Stimulated activated effector memory CD8-positive, alpha-beta T cell treated with anti-CD3 and anti-CD28 coated beads, Interleukin-12 subunit alpha, Interleukin-12 subunit beta, amount 100 ng/mL, for 72 hours (primary cell): ENCODE data around the gene TOMM40.
"Not testable (repeated sequence)": the region's sequence is repeated elsewhere in the genome, so short reads cannot be mapped to it uniquely, and the experiment has no call there.

ENCODE experiments used
- ATAC-seq: fragments of 150-1000 bp; cut with Tn5 transposase; 2 replicates; pipeline ENCODE4 v1.10.0; 2021
- DNase-seq, 2 donors: peaks; one replicate each; pipeline ENCODE4 v3.0.0; 2021 to 2022; ENCODE audit warnings: low spot score in 2 of 2
- H3K27ac Mint-ChIP-seq: one replicate; pipeline ENCODE4 v1.8.0; 2022; ENCODE audit warnings: mild to moderate bottlenecking, mixed read lengths
- H3K36me3 Mint-ChIP-seq: one replicate; pipeline ENCODE4 v1.8.0; 2022; ENCODE audit warnings: mild to moderate bottlenecking, mixed read lengths
- H3K4me1 Mint-ChIP-seq: one replicate; pipeline ENCODE4 v1.8.0; 2022; ENCODE audit warnings: mixed read lengths
- H3K4me3 Mint-ChIP-seq: one replicate; pipeline ENCODE4 v1.8.0; 2022; ENCODE audit warnings: mild to moderate bottlenecking, mixed read lengths
- H3K9me3 Mint-ChIP-seq: one replicate; pipeline ENCODE4 v1.8.0; 2022; ENCODE audit warnings: mixed read lengths

Gene TOMM40

DNA sequence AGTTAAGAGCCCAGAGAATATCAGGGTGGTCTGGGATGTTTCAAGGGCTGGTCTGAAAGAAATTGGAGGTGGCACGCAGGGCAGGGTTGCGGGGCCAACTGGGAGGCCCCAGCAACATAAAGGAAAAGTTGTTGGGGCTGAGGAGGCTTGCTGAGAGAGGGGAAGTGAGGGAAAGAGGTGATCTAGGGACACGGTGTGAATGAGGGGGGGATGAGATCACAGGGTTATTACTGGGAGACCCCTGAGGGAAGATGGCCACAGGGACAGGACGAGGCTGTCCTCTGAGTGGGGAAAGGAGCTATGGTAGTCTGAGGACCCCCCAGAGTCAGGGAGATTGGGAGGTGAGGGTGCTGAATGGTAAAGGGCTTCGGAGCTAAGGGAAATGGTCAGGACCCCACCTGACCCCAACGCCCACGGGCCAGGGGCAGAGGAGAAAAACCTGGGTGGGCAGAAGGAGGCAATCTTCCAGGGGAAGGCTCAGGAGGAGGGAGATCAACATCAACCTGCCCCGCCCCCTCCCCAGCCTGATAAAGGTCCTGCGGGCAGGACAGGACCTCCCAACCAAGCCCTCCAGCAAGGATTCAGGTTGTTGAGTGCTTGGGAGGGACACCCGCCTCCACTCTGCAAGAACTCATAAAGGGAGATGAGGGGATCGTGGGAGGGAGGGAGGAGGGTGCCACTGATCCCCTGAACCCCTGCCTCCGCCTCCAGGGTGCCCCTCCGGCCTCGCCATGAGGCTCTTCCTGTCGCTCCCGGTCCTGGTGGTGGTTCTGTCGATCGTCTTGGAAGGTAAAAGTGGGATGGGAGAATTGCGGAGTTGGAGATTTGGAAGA lies 35.4 kb downstream of the TOMM40 start:
- not testable (repeated sequence) for H3K36me3 Mint-ChIP-seq, DNase-seq, H3K9me3 Mint-ChIP-seq, ATAC-seq
- peak overlapping the region; percentile 72 for H3K4me3 Mint-ChIP-seq
- peak overlapping the region; percentile 74 for H3K27ac Mint-ChIP-seq
- peaks cover 14% of the 10 kb centered on the region for H3K4me1 Mint-ChIP-seq

DNA sequence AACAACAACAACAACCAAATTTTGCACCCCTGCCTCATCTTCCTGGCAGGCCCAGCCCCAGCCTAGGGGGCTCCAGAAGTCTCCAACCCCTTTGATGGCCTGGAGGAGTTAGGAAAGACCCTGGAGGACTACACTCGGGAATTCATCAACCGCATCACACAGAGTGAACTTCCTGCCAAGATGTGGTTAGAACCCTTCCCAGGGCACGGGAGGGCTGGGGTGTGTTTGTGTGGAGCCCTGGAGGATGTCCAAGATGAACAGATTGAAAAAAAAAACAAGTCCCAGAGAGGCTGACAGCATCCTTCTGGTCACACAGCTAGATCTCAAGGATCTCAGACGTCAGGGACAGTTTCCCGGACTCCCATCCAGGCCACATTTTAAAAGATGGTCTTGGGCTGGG lies 36.7 kb downstream of the TOMM40 start:
- Mint-ChIP-seq H3K4me1 (peaks cover 14% of the 10 kb centered on the region), H3K36me3 (peaks cover 5% of the 10 kb centered on the region), H3K27ac (no peak overlapping the region), H3K9me3 (no peaks in the 10 kb centered on the region), H3K4me3 (no peak overlapping the region)
- ATAC-seq (no peak), DNase-seq (no peak)

DNA sequence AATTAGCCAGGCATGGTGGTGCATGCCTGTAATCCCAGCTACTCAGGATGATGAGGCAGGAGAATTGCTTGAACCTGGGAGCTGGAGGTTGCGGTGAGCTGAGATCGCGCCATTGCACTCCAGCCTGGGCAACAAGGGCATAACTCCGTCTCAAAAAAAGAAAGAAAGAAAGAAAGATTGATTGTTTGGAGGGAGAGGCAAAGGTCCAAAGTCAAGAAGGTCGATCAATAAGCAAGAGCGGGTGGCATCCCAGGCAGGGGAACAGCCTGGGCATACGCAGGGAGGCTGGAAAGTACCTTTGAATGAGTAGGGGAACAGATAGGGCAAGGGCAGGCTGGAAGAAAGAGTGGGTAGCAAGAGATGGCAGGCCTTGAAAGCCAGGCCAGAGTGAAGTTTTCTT lies 39.0 kb downstream of the TOMM40 start:
- no peak overlapping the region for H3K4me3 Mint-ChIP-seq
- no peak overlapping the region for H3K27ac Mint-ChIP-seq
- no peaks in the 10 kb centered on the region for H3K9me3 Mint-ChIP-seq
- peaks cover 5% of the 10 kb centered on the region for H3K36me3 Mint-ChIP-seq
- DNase-seq, result no peak
- no peak for ATAC-seq
- peaks cover 14% of the 10 kb centered on the region for H3K4me1 Mint-ChIP-seq

DNA sequence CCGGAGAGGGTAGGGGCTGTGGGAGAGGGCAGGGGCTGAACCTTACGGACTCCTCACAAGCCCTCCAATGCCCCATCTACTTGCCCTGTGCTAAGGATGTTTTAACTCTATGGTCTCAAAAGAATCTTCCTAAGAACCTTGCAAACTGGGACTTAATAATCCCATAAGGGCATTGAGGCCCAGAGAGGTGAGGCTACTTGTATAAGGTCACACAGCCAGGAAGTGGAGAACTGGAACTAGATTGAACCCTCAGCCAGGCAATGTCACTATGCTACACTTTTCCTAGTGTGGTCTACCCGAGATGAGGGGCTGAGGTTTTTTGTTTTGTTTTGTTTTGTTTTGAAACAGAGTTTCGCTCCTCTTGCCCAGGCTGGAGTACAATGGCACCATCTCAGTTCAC lies 40.5 kb downstream of the TOMM40 start:
- H3K4me3 Mint-ChIP-seq, result no peak overlapping the region
- H3K27ac Mint-ChIP-seq, result no peak overlapping the region
- H3K9me3 Mint-ChIP-seq, result no peaks in the 10 kb centered on the region

DNA sequence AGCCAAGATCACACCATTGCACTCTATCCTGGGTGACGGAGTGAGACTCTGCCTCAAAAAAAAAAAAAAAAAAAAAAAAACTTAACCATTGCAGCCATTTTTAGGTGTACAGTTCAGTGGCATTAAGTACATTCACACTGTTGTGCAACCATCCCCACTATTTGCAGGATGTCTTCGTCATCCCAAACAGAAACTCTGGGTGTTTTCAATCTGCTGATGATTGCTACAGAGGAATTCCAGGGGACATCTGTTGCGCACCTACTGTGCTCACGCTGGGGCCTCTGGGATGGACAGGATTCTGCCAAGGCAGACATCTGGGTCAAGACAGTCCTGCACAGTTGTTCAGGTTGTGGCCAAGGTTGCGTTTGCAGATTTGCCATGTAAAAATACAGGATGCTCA lies 48.6 kb downstream of the TOMM40 start:
- Mint-ChIP-seq H3K27ac (no peak overlapping the region), H3K36me3 (no peaks in the 10 kb centered on the region)

More for the DNA sequence above, 40.5 kb downstream of the TOMM40 start:
- H3K36me3 Mint-ChIP-seq, result peaks cover 5% of the 10 kb centered on the region
- peaks cover 8% of the 10 kb centered on the region for H3K4me1 Mint-ChIP-seq
- DNase-seq (no peak), ATAC-seq (no peak)

DNA sequence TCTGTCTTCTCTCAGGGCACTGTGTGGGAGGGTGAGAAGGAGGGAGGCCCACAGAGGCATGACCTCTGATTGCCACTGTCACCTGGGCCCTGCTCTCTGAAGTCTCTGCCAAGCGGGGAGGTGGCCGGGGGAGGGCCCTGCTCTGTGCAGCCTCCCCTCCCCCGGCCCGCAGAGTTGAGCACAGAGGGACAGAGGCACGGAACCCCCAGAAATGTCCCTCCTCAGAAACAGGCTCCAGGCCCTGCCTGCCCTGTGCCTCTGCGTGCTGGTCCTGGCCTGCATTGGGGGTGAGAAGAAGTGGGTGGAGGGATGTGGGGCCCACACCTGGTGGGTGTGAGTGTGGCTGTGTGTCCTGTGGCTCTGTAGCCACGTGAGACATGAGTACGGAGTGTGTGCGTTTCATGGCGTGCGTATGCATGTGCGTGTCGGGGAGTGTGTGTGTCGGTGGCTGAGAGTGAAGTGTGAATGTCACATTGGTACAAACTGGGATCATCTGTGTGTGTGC lies 51.1 kb downstream of the TOMM40 start, which contains the start of gene APOC4:
TSS of gene APOC4 (plus strand) at position 171 of the 505 bp plus-strand sequence. CDS start at position 212, 41 bp downstream.
- H3K4me1 Mint-ChIP-seq, result no peaks in the 10 kb centered on the region
- H3K9me3 Mint-ChIP-seq, result no peaks in the 10 kb centered on the region
- ATAC-seq (peak; percentile 8), DNase-seq (no peak)
- no peaks in the 10 kb centered on the region for H3K36me3 Mint-ChIP-seq
- no peak within 1 kb of the TSS for H3K4me3 Mint-ChIP-seq
- H3K27ac Mint-ChIP-seq, result no peak within 1 kb of the TSS

More for the DNA sequence above, 48.6 kb downstream of the TOMM40 start:
- H3K4me3 Mint-ChIP-seq, result no peak overlapping the region
- DNase-seq (no peak), ATAC-seq (no peak)
- H3K4me1 Mint-ChIP-seq, result no peaks in the 10 kb centered on the region
- no peaks in the 10 kb centered on the region for H3K9me3 Mint-ChIP-seq

DNA sequence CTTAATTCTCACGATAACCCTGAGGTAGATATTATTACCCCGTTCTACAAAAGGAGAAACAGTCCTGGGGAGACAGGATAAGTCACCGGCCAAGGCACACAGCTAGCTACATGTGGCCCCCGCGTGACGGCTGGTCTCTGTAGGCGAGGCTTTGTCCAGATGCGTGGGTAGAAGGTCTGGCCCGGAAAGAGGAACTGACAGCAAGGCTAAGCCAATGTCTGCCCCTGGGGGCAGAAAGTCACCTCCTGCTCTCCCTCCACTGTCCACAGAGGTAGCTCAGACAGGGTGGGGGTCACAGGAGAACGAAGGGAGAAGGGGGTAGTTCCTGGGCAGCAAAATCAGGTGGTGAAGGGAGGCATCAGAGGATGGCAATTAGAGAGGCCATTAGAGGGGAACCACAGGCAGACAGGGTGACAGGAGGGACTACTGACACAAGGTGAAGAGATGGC lies 52.8 kb downstream of the TOMM40 start:
- DNase-seq (no peak), ATAC-seq (peak; percentile 17)
- Mint-ChIP-seq H3K4me1 (no peaks in the 10 kb centered on the region), H3K9me3 (no peaks in the 10 kb centered on the region), H3K27ac (no peak overlapping the region), H3K36me3 (peaks cover 7% of the 10 kb centered on the region), H3K4me3 (no peak overlapping the region)

DNA sequence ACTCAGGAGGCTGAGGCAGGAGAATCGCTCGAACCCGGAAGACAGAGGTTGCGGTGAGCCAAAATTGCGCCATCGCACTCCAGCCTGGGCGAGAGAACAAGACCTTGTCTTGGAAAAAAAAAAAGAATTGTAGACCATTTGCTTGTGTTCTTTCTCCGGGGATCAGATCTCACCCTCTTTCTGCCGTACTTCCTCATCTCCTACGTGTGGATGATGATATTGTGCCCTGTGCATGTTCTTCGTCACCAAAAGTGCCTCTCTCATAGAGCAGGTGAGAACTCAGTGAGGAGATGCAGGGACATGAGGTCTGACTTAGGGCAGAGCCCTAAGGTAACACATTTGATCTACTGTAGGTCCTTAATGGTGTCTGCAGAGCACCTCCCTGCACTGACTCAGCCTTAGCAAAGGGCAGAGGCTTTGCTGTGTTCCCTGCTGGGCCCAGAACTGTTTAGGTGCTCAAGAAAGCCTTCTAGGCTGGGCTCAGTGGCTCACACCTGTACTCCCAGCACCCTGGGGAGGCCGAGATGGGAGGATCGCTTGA lies 56.1 kb downstream of the TOMM40 start:
- Mint-ChIP-seq H3K27ac (no peak overlapping the region), H3K4me1 (no peaks in the 10 kb centered on the region), H3K4me3 (no peak overlapping the region), H3K9me3 (no peaks in the 10 kb centered on the region), H3K36me3 (peaks cover 7% of the 10 kb centered on the region)
- DNase-seq (no peak), ATAC-seq (no peak)

DNA sequence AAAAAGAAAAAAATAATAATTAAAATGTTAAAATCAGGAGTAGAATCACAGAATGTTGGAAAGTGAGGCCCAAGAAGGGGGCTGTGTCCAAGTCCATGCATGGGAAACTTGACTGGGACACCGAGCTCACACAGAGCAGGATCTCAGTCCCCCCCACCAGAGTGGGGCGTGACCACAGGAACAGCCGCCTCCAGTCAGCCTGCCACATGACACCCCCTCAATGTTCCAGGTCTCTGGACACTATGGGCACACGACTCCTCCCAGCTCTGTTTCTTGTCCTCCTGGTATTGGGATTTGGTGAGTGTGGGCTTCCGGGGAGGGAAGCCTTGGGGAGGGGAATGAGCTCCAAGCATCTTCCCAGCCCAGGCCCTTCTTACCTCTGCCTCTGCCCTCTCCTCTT lies 57.2 kb downstream of the TOMM40 start:
- Mint-ChIP-seq H3K27ac (no peak overlapping the region), H3K9me3 (no peaks in the 10 kb centered on the region), H3K4me1 (no peaks in the 10 kb centered on the region), H3K36me3 (peaks cover 7% of the 10 kb centered on the region), H3K4me3 (no peak overlapping the region)
- DNase-seq (no peak), ATAC-seq (no peak)

DNA sequence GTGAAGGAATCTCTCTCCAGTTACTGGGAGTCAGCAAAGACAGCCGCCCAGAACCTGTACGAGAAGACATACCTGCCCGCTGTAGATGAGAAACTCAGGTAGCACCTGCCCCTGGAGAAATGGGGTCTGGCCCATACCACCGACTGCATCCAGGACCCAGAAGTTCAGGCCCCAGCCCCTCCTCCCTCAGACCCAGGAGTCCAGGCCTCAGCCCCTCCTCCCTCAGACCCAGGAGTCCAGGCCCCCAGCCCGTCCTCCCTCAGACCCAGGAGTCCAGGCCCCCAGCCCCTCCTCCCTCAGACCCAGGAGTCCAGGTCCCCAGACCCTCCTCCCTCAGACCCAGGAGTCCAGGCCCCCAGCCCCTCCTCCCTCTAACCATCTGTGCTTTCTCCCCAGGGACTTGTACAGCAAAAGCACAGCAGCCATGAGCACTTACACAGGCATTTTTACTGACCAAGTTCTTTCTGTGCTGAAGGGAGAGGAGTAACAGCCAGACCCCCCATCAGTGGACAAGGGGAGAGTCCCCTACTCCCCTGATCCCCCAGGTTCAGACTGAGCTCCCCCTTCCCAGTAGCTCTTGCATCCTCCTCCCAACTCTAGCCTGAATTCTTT lies 57.8 kb downstream of the TOMM40 start:
- ATAC-seq, result no peak
- no peak overlapping the region for H3K27ac Mint-ChIP-seq
- H3K4me1 Mint-ChIP-seq, result peaks cover 4% of the 10 kb centered on the region
- H3K36me3 Mint-ChIP-seq, result peaks cover 7% of the 10 kb centered on the region
- H3K9me3 Mint-ChIP-seq, result no peaks in the 10 kb centered on the region
- no peak overlapping the region for H3K4me3 Mint-ChIP-seq
- DNase-seq, result no peak

DNA sequence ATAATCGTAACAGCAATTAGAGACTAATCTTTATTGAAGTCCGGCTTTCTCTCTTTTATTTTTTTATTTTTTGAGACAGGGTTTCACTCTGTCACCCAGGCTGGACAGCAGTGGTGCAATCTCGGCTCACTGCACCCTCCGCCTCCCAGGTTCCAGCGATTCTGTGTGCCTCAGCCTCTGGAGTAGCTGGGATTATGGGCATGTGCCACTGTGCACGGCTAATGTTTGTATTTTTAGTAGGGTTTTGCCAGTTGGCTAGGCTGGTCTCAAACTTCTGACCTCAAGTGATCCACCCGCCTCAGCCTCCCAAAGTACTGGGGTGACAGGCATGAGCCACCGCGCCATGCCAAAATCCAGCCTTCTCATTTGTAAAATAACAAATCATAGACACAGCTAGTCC lies 58.5 kb downstream of the TOMM40 start:
- ATAC-seq (no peak), DNase-seq (no peak)
- no peak overlapping the region for H3K4me3 Mint-ChIP-seq
- peaks cover 4% of the 10 kb centered on the region for H3K4me1 Mint-ChIP-seq
- no peaks in the 10 kb centered on the region for H3K9me3 Mint-ChIP-seq
- H3K27ac Mint-ChIP-seq, result no peak overlapping the region
- peaks cover 12% of the 10 kb centered on the region for H3K36me3 Mint-ChIP-seq

DNA sequence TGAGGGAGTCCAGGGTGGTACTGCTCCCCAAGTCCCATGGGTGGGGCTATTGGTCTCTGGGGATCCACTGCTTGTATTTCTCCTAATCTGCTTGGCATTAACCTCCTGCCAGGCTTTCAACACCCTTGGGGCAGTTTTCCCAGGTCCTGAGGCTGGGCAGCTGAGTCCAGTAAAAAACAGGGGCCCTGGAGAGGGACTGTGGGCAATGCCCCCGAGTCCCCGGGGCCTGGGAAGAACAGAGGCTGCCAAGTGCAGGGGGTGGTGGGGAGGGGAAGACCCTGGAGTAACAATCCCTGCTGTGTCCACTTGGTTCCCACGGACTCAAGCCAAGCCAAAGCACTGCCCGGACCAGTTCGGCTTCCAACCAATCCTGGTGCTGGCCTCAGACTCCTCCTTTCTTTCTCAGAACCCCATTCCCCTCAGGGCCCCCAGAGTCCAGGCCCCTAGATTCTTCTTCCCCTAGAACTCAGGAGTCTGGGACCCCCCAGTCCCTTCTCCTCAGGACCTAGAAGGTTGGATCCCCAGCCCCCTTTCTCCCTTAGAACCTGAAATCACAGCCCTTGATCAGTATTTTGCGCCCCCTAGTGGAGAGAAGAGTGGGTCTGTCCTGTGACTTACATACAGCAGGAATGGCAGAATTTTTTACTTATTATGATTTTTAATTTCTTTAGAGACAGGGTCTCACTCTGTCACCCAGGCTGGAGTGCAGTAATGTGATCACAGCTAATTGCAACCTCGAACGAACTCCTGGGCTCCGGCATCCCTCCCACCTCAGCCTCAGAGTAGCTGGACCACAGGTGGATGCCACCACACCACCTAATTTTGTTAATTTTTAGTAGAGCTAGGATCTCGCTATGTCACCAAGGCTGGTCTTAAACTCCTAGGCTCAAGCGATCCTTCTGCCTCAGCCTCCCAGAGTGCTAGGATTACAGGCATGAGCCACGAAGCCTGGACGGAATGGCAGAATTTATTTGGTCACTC lies 60.4 kb downstream of the TOMM40 start:
- Mint-ChIP-seq H3K9me3 (no peaks in the 10 kb centered on the region), H3K27ac (peak overlapping the region; percentile 52)

More for the DNA sequence above, 60.4 kb downstream of the TOMM40 start:
- peaks cover 18% of the 10 kb centered on the region for H3K36me3 Mint-ChIP-seq
- no peak overlapping the region for H3K4me3 Mint-ChIP-seq
- DNase-seq (peak; percentile 48 to 70), ATAC-seq (no peak)
- peaks cover 15% of the 10 kb centered on the region for H3K4me1 Mint-ChIP-seq
